GM12865 (cell line): ENCODE results near the gene REELD1.

ENCODE experiments used
- DNase-seq: peaks from one replicate; pipeline ENCODE4 v3.0.0; 2010; ENCODE audit warnings: low read depth
- H3K4me3 ChIP-seq: 2 replicates; pipeline ENCODE4 v1.5.1; 2011; ENCODE audit warnings: mild to moderate bottlenecking, low read depth, low read length, control low read depth
- CTCF ChIP-seq: IDR thresholded peaks from 2 replicates; pipeline ENCODE4 v1.5.1; 2011; ENCODE audit warnings: low read length, control low read depth, low read depth, inconsistent platforms; ENCODE audit not compliant: insufficient read depth; ENCODE audit errors: missing control alignments

REELD1 gene

GRCh38 chr4:146214238-146214637 is at the start of gene REELD1:
Gene REELD1, plus strand, starts transcription at chr4:146214538. Its CDS starts 2,415 bp downstream, at chr4:146216953.
- no peak within 1 kb of the TSS for H3K4me3 ChIP-seq
- no peak for DNase-seq
- TF ChIP-seq CTCF, result no peak

- H3K4me3 ChIP-seq, result no peak overlapping the region
- no peak for DNase-seq
- TF ChIP-seq CTCF, result no peak
Measured at GRCh38 chr4:146165221-146165620, 49.1 kb upstream of the REELD1 start.

GRCh38 chr4:146165840-146166239 is 48.5 kb upstream of the REELD1 start:
- H3K4me3 ChIP-seq, result no peak overlapping the region
- TF ChIP-seq CTCF, result no peak
- DNase-seq, result peak; percentile 41

DNA sequence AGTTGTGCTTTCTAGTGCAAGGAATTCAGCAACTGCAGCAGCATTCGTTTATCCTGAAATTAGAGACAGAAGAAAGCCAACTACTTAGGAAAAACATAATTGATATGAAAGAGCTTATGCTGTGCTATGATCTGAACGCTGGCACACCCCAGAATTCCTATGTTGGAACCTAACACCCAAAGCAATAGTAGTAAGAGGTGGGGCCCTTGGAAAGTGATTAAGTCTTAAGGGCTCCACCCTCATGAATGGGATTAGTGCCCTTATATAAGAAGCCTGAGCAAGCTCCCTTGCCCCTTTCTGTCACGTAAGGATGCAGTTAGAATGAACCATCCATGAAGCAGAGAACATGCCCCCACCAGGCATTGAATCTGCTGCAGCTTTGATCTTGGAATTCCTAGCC is 44.2 kb upstream of the REELD1 start:
- no peak for TF ChIP-seq CTCF
- DNase-seq, result no peak
- H3K4me3 ChIP-seq, result no peak overlapping the region

DNA sequence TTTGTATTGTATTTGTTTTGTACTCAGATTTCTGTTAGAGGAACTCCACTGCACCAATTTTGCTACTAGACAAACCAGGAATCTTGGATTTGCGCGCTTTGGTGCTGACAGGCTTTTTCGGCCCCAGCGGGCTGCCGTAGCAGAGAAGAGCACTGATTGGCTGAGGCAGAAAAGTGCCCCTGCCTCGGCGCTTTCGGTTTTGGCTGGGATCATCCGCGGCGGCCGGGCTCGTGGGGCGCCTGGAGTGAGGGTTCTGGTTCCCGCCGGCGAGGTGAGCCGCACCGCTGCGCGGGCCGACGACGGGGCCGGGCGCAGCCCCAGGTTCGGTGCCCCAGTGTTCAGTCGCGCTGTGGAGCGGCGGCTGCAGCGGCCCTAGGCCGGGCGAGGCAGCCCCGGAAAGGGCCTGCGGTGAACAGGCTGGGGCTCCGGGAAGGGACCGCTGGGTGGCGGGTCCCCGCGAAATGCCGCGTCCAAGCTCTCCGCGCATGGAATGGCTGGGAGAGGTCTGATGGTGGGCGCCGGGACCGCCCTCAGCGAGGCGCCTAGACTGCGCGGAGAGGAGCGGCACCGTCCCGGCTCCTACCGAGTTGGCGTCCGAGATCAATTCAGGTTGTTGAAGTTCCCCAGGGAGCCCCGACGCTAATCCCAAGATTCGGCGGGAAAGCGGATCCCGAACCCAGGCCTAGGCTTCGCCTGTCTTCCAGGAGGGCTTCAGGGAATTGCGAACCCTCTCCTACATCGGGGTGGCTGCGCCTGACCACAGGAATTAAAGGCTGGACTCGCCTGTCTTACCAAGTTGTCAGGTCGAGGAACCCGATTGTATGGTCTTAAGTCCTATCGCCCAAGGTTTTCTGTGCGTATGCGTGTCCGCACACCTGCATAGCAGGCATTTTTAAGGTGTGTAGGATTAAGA is 38.5 kb upstream of the REELD1 start, which contains the start of gene LSM6:
Gene LSM6, plus strand, starts transcription at position 178 of the 913 bp plus-strand sequence. CDS start 7,204 bp downstream, outside the sequence.
- peak; percentile 90 for DNase-seq
- no peak for TF ChIP-seq CTCF
- H3K4me3 ChIP-seq, result peak within 1 kb of the TSS; percentile 77

GRCh38 chr4:146176891-146177290 is 37.4 kb upstream of the REELD1 start:
- TF ChIP-seq CTCF, result no peak
- peak; percentile 30 for DNase-seq
- peak overlapping the region; percentile 77 for H3K4me3 ChIP-seq

GRCh38 chr4:146178126-146178525 is 36.2 kb upstream of the REELD1 start:
- TF ChIP-seq CTCF, result no peak
- H3K4me3 ChIP-seq, result no peak overlapping the region
- DNase-seq, result no peak
